ENCODE data around the gene ANO2. TPM values are rescaled to one million over a fixed set of nuclear protein-coding genes. Genes with fewer than 3 reads are reported as not detected.
"Not testable (repeated sequence)": the region's sequence is repeated elsewhere in the genome, so short reads cannot be mapped to it uniquely, and the experiment has no call there.

The ANO2 gene
- polyA plus RNA-seq, 5 donors = 3.3 to 5.7 (median 5.5) TPM

- no peak for DNase-seq
Measured at GRCh38 chr12:5548152-5548943, 396.7 kb downstream of the ANO2 start.

DNA sequence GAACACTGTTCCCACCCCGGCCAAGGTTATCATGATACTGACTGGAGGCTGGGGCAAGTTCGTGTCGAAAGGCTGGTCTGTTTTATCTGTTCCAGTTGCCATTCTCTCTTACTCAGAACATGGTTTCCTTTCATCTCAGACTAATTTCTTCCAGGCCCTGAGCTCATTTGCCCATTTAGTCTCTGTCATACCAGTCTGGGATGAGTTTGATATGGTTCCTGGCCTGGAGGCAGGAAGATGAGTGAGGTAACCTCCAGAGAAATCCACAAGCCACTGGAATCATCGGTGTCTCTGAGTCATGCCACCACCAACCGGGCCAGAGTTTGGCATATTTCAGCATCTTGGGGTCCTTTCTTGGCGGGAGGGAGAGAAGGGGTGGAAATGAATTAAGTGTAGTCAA lies 398.4 kb downstream of the ANO2 start:
- no peak for DNase-seq

DNA sequence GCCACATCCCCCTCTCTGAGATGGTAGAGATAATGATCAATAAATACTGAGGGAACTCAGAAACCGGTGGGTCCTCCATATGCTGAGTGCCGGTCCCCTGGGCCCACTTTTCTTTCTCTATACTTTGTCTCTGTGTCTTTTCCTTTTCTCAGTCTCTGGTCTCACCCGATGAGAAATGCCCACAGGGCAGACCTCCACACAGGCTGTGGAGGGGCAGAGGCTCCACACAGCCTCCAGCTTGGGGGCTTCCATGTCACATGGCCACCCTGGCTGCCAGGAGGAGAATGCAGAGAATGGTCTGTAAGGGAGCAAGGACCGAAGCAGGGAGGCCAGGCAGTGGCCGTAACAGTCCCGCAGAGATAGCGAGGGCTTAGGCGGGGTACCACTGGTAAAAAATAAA lies 407.3 kb downstream of the ANO2 start:
- no peak for DNase-seq

- not testable (repeated sequence) for DNase-seq
Measured at GRCh38 chr12:5537026-5537615, 407.9 kb downstream of the ANO2 start.

GRCh38 chr12:5535541-5535940 lies 409.5 kb downstream of the ANO2 start:
- no peak for DNase-seq

DNA sequence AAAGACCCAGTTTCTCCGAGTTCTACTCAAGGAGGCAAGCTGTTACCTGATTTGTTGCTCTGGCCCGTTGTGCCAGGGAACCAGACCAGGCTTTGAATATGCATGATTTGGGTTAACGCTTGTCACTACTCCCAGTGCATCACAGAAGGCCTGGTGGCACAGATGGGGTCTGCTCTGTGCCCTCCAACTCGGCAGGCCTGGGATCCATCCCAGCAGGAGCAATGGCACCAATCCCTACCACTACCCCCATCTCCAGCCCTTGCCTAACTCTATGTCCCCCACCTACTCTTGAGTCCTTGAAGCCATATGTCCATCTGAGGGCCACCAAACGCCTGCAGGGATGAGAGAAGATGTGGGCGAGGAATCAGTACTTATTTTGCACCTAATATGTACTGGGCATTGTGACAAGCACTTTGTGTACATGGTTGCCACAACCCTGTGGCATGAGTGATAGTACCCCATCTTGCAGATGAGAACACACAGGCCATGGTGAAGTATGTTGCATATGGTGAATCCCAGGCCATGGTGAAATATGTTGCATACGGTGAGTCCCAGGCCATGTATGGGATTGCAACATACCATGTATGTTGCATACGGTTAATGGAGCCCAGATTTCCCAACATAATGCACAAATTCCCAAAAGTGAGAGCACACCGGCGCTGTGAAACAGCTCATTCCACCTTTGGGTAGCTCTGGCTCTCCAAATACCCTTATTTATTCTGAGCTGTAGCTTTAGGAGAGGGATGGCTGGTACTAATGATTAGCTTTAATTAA lies 410.4 kb downstream of the ANO2 start:
- DNase-seq = no peak

GRCh38 chr12:5533368-5533767 lies 411.7 kb downstream of the ANO2 start:
- DNase-seq = no peak

DNA sequence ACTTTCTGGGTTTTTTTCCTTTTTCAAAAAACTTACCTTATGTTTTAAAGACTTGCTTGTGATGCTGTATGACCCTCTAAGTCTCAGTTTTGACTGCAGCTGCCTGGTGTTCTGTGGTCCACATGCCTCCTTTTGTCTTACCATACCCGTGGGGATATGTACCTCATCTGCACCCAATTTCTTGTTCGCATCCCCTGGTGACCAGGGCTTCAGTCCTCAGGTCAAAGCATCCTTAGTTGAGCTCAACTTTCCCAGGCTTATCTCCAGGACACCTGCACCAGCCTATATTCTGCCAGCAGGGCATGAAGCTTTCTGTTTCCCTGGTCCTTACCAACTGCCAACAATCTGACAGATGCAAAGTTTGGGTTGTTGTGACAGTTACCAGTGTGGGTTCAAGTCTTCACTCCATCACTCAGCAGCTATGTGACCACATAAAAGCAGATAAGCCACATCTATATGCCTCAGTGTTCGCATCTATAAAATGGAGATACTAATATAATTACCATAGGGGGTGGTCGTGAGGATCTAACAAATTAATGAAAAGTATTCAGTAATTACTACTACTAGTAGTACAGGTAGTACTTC lies 419.2 kb downstream of the ANO2 start:
- no peak for DNase-seq

DNA sequence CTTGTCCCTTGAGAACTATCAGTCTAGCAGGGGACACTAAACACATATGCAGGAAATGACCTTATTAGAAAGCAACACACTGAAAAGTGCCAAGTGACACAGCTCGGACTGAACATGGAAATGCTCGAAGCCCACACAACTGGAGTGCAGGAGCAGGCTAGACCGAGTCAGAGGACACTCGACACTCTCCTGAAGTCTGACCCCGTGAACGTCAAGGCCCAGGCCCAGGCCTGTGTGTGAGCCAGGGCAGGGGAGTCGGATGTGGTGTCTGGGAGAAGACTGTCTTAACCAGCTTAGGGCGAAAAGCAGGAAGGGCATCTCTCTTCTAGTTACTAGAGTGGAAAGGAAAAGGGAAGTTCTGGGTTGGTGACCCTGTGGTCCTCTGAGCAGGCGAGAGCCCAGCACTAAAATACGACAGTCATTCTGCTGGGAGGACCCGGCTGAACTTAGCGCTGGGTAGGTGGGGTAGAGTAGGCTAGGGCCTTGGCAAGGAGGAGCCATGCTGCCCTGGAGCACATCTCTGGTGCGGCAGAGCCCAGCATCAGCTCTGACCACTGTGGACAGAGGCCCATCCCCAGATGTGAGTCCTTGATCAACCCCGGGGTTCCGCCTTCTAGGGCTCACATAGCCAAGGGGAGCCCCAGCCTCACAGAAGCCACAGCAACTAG lies 420.2 kb downstream of the ANO2 start:
- no peak for DNase-seq

- no peak for DNase-seq
Measured at GRCh38 chr12:5524116-5524768, 420.8 kb downstream of the ANO2 start.

DNA sequence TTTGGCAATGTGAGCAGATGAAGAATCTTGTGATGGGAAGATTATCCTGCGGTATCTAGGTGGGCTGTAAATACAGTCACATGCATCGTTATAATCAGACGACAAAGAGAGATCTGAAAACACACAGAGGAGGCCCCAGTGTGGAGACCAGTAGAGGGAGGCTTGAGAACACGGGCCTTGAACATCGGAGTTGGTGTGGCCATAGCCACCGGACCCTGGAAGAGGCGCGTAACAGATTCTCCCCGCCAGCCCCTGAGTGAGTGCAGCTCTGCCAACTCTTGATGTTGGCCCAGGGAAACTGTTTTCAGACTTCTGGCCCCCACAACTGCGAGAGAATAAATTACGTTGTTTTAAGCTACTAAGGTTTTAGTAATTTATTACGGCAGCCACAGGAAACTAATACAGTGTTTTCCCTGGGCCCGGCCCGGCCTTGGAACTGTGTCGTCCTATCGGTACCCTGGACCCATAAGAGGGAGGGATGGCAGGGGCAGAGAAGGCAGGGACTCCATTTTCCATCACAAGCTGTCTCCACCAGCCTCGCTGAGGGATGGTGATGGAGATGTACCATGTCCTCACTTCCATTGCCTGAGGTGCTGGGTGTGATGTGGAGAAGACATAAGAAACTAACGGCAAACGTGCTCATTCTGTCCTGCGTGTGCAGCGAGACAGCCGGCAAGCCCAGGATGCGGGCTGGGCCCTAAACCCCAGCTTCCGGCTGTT lies 421.5 kb downstream of the ANO2 start:
- DNase-seq = no peak

- no peak for DNase-seq
Measured at GRCh38 chr12:5522432-5523335, 422.4 kb downstream of the ANO2 start.

DNA sequence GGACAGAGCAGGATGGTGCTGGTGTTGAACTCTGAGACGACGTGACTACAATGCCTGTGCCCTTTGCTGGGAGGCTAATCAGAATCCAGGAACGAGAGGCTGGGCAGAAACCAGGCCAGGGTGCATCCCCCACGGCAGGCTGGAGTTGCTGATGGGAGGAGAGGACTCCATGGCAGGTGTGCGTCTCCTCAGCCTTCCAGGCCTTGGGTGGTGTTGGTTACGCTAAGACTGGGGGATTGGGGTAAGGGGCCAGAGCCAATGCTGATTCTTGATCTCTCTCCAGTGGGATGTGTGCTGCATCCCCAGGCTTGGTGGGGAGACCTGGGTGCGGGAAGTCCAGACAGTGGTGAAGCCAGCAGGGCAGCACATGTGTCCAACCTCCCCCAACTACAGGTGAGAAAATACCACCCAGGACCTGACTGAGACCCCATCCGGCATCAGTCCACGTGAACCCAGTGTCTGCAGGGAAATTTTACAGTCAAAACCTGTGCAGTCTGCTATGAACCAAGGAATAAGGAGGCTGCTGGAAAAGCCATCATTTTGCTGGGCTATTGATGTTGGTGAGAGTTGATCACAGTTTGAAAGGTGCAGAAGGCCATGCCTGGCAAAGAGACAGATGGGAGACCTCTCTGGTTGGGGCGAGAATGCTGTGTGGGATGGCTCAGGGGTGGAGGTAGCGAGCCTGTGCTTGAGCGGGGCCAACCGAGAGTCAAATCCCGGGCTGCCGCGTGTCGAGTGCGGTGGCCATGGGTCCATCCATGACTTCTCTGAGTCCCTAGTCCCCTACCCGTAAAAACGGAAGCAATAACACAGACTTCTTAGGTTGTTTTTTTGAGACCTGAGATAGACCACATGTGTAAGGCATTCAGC lies 423.4 kb downstream of the ANO2 start:
- DNase-seq = no peak

GRCh38 chr12:5520831-5521230 lies 424.2 kb downstream of the ANO2 start:
- DNase-seq = no peak

DNA sequence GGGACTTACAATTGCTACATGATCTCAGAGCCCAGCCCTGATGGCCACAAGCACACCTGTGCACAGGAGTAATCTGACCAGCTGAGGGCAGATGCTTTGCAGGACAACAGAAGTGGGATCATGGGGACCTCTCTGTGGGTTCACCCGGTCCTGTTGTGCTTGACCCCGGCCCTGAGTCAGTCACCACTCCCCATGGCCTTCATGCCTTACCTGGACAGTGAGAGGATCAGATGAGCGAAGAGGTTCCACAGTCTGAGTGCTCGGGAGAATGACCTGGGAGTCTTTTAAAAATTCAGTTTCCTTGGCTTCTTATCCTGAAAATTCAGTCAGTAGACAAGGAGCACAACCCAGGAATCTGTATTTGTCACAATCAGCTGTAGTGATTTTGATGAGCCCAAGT lies 425.0 kb downstream of the ANO2 start:
- DNase-seq = no peak

GRCh38 chr12:5518584-5519365 lies 426.3 kb downstream of the ANO2 start:
- DNase-seq = no peak

DNA sequence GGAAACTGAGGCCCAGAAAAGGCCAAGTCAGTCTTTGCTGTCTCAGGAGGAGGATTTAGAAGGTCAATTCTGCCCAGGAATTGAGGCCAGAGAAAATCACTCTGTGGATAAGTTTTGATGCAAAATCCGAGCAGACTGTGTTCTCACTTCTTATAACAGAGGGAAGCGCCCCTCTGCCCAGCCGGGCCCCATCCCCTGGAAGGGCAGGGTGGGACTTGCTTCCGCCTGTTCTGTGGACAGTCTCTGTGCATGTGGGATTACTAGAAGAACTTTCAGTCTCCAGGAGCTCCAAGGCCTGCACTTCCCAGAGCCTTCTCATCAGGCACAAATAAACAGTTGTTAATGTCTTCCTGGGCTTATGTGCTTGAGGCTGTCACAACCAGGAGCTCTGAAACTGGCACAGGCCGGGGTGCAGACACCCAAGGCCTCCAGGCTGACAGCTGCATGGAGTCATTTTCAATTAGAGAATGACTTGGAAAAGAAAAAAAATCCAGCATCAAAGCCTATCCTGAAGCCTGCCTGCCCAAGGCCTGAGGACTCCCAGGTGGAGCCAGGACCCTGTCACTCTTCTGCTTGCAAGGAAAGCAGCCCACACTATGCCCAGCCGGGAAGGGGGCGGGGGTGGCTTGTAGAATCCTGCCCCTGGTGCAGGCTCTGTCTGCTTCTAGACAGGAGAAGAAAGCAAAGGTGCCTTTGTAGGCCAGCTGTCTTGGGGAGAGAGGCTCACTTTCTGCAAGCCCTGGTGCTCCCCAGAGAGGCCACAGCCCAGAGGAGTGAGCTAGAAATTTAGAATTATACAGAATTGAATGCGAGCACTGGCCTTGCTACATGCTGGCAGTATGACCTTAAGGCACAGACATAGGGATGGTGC lies 428.5 kb downstream of the ANO2 start:
- DNase-seq = no peak
